CD4-positive, alpha-beta T cell treated with Interleukin-12 subunit alpha and Interleukin-12 subunit beta, for 1 hour (primary cell): ENCODE results near the gene RNF144A.
A peak's percentile ranks its signal among the peaks of the same experiment; 100 is the strongest.

Experiments
- DNase-seq: peaks from one replicate; pipeline ENCODE4 v3.0.0-alpha.2; 2020

The RNF144A gene

DNA sequence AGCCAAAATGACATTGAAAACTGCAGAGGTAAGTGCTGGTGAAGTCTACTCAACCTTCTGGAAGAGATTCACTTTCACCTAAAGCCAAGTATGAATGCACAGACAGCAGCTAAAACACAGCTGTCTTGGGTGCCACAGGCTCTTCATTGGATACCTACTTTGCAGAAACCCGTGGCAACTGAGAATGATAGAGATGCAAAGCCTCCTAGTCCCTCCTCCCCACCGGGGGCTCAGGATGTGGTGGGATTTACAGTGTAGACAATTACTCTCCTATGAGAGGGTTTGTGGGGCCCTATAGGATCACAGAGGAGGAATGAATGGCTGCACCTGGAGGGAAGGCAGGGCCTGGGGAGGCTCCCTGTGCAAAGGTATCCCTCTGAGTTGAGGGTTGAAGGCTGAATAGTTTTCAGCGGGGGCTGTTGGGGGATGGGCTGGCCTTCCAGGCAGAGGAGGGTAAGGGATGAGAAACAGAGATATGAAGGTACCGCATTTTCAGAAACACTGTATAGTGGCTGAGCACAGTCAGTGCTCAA lies 131.6 kb downstream of the RNF144A start:
- DNase-seq: no peak

DNA sequence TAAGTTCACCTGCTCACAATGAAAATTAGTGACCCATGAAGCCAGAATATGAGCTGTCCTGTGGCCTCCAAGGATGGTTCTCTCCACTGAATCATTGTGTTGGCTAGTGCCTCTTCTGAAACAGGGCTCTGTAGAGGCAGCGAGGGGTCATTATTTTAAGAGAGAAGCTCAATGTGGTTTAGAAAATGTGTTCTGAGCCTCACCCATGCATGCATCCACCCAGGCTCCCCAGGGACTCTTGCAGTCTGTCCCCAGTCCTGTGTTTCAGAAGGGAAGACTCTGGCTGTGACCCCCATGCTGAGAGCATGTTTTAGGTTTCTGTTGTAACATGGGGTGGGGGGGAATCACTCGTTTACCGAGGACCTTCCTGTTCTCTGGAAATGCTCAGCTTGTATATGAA lies 135.2 kb downstream of the RNF144A start:
- no peak for DNase-seq

DNA sequence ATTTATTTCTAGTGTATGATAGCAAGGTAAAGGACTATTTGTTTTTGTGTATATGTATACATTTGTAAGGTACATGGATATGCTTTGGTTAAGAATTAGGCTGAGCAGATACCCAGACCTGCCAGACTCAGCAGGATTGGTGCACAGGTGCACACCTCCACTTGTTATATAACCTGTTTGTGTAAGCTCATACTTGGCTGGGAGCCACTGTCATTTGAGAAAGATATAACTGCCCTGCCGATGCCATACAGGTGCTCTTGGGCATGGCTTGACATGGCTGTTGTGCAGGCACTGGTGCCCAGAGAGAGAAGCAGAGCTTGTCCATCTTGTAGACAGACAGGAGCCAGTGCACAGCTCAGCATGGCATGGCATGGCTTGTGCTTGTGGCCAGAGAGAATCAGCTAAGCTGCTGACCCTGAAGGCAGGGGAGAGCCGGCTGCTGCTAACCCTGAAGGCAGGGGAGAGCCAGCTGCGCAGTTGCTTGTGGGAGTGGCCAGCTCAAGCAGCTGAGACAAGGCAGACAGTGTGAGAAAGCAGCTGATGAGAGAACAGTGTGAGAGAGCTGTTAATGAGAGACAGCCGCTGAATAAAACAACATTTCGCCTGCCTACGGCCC lies 136.5 kb downstream of the RNF144A start:
- DNase-seq: no peak

DNA sequence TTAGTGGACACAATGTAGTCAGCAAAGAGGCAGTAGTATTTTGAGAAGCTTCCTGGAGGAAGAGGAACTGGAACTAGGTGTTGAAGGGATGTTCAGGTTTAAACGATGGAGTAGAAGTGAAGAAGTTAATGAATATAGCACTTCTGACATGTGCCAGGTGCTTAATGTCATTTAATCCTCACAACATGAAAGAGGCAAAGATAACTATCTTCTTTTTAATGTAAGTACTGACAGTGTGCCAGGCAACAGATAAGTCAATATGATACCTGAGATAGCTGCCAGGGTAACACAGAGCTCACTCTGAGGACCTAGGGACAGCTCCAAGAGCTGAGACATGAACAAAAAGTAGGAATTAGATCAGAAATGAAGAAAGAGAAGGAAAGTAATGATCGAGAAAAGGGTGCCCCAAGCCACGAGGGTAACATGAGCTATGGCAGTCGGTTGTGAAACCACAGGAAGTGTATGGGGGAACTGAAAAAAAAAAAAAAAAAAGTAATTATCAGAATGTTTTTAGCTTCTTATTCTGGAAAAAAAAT lies 140.7 kb downstream of the RNF144A start:
- peak; percentile 27 for DNase-seq

DNA sequence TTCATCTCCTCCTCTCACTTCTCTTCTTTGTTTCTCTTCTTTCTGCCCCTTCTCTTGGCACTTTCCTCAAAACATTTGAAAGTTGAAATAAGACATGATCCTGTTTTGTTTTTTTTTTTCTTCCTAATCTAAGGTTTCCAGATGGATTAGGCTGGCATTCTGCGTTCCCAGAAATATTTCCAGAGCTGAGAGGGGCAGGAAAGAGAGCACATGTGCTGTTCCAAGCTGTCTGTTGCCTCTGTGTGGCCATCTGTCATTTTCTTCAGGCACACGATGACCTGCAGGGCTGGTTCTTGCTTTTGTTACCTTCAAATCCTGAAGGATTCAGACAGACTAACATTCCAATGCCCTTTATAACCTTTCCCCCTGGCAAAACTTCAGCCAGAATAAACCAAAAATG lies 142.9 kb downstream of the RNF144A start:
- no peak for DNase-seq

DNA sequence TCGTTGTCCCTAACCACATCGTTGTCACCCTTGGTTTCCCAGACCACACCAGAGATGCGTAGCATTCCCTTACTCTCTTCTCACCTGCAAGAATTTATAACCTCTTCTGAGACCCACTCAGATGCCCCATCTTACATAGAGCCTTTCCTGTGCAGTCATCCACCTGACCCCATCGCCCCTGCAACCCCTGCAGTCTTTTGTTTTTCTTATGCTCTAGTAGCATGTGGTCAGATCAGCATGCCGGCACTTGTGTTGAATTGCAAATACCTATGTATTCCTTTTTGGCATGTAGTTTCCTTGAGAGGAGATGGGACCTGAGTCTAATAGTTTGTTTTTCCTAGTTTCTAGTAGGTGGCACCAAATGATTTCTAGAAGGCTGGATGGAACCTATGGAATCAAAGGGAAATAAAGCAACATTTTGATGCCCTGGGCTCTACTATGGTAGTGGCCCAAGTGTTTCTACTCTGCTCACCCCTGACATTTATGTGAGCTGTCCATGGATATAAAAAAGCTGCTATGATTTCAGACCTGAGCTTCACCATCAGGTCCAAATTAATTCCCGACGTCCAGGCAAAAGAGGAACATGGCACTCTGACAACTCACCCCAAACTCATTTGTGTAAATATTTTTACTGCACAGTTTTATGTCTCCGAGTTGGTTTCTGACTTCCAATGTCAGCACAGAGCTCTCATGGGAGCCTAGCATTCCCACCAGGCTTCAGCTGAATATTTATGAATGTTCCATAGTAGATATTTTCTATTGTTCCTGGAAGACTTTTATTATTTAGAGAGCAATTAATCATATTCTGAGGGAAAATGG lies 143.6 kb downstream of the RNF144A start:
- DNase-seq: no peak

DNA sequence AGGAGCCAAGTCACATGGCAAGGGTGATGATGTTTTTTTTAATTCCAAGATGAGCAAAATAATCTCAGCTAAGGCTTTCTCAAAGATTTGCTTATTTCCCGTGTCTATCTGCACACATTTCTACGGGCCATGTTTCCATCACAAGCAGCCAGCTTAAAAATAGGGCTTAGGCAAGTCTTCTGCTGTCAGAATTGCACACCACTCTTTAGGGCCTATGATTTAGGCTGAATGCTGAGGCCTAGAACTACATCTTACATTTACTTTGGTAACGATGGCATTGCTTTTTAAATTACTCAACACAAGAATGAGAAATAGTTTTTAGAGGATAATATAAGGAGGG lies 144.2 kb downstream of the RNF144A start:
- DNase-seq: no peak

DNA sequence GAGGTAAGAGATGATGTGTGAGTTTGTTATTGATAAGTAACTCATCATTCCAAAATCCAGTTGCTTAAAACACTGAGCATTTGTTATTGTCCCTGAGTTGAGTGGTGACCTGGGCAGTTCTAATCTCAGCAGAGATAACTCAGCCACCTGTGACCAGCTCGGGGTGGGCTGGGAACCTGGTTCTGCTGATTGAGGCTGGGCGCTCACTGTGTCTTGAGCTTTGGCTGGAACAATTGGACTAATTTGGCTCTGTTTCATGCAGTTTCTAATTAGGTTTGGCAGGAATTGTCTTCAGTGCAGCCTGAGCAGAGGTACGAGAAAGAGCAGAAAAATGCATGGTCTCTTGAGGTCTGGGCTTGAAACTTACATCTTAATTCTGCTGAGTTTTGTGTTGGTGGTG lies 144.7 kb downstream of the RNF144A start:
- no peak for DNase-seq

DNA sequence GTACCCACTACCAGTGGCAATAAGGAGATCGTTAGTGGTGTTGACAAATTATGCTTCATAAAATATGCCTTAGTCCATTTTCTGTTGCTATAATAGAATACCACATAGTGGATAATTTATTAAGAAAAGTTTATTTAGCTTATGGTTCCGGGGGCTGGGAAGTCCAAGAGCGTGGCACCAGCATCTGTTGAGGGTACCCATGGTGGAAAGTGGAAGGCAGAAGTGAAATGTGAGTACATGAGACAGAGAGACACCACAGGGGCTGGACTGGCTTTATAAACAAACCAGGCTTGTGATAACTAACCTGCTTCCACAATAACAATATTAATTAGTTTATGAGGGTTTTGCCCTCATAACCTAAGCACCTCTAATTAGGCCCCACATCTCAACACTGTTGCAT lies 146.6 kb downstream of the RNF144A start:
- DNase-seq: no peak

DNA sequence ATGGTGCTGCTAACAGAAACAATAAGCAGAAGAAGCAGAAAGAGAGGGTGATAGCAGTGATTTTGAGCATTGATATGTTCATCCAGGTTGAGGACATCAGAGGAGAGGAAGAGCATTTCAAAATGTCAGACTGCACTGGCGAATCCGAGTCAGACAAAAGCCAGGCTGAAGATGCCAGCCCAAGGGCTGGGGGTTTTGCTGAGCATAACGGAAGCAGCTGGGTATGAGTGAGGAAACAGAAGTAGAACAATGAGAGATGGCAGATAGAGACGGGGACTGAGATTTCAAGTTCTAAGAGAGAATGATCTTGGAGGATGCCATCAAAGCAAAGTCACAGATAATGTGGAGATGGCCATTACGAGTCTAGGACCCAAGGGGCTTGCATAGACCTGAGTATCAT lies 151.2 kb downstream of the RNF144A start:
- no peak for DNase-seq

DNA sequence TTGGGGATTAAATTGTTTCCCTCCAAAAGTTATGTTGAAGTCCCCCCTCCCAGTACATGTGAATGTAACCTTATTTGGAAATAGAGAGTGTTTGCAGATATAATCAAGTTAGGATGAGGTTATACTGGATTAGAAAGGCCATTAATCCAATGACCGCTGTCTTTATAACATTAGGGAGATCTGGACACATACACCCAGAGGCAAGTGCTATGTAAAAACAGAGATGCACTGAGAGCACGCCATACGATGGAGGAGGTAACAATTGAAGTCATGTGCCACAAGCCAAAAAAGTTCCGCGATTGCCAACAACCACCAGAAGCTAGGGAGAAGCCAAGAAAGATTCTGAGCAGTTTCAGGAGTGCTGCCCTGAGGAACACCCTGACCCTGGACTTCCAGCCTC lies 153.3 kb downstream of the RNF144A start:
- no peak for DNase-seq

DNA sequence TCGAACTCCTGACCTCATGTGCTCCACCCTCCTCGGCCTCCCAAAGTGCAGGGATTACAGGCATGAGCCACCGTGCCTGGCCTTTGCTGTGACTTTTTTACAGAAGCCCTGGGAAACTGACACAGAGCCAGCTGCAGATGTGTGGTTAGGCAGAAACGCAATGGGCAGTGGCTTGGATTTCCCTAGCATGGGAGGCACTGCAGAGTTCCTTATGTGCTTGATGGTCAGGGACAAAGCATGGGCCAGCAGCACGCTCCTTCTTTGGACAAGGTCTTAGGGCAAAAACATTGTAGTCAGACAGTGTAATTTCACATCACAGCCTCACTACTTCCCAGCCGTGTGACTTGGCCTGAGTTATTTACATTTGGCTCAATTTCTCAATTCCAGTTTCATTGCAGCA lies 153.9 kb downstream of the RNF144A start:
- DNase-seq: no peak

DNA sequence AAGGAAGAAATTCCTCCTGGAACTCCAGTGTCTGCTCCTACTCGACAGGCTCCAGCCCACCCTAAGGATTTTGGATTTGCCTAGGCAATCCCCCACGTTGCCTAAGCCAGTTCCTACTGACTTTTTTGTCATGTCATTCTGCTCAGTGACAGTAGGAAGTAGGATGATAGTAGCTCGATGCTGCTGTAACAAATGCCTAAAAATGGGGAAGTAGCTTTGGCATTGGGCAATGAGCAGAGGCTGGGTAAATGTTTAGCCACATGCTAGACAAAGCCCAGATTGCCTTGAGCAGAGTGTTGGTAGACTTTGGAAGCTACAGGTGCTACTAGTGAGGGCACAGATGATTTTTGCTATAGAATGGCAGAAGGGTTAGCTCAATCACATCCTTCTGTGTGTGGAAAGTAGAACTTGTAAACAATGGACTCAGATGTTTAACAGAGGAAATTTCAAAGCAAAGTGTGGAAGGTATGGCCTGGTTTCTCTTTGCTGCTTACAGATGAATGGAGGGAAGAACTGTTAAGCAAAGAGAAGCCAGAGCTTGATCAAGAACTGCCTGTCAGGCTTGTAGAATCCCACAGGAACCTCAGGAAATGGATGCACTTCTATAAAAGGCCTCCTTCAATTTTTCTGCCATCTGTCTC lies 154.8 kb downstream of the RNF144A start:
- peak; percentile 7 for DNase-seq

DNA sequence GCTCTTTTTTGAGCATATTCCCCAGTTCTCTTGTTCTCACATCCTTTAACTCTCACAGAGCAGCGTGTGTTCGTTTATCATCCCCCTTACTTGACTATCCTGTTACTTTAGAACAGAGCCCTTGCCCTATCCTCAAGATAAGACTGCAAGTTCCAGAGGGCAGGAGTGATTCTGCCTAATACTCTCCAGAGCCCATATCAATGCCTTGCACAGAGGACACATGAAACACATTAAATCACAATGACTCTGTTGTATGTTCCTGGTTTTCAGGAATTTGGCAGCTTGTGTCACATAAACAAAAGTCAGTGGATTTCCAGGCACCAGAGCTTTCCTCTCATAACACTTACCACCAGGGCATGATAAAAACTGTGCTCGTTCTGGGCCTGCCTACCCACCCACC lies 156.7 kb downstream of the RNF144A start:
- no peak for DNase-seq

DNA sequence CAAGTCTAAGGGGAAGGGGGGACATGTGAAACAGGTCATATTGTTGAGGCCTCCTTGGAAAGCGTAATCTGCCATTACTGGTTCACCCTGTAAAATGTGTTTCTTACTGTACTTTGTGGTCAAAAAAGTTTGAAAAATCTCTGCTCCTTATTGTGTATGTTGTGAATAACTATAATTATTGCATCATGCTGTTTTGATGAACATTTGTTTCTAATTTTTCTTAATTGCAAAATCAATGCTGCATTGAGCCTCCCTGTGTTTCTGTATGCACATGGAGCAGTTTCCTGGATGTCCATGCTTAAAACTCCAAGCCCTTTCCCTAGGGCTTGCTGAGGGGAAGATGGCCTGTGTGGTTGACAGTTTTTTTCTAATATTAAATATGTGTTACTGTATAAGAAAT lies 158.6 kb downstream of the RNF144A start:
- DNase-seq: no peak

DNA sequence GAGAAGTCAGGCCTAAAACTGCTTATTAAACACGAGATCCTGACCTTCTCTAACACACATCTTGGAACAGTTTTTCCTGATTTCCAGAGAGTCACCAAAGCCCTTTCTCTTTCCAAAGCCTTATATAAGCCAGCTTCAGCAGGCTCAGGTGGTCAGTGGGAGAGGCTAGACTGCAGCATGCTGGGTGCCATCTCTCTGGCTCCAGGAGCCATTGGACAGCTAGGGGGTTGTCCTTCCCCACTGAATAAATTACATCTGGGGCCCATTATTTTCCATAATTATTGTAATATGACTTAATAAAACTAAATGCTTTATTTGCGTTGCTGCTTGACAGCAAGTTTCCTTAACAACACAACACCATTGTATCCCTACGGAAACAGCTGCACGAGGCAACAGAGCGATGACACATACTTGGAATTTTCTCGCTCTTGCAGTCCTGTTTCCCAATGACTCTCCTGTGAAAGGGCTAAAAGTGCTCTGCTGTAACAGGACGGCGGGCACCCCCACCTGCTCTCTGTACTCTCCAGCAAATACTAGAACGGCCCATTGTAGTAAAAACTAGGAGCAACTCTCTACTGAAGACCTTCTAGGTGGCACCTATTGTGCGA lies 160.6 kb downstream of the RNF144A start:
- DNase-seq: no peak

DNA sequence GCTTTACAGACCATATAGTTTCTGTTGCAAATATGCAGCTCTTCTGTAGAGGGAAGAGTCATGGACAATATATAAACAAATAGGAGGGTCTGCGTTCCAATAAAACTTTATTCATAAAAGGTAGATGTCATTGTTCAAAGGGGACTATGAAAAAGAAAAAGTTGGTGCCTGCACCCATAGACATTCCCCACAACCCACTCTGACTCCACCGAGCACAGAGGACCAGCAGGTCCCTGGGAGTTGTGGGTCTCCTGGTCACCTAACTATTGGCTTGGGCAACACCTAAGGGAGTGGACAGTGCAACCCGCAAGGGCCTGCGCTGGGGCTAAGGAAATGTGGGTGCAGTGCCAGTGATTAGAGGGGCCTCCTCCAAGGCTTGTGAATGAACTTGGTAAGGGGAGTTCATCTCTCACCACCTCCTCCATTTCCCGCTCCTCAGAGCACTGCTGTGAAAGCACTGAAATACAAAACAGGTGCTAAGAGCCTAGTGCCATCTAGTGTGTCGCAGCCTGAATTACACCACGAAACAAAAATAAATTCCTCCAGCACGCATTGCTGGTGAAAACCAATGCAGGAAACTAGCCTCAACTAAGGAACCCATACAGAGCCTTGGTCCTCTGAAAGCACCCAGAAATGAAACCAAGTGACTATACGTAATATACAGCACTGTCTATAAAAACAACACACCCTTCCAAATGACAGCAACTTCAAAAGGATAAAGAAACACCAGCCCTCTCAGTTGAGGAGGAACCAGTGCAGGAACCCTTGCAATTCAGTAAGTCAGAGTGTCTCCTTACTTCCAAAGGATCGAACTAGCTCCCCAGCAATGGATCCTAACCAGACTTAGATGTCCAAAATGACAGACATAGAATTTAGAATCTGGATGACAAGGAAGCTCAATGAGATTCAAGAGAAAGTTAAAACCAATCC lies 166.6 kb downstream of the RNF144A start:
- DNase-seq: peak; percentile 29

DNA sequence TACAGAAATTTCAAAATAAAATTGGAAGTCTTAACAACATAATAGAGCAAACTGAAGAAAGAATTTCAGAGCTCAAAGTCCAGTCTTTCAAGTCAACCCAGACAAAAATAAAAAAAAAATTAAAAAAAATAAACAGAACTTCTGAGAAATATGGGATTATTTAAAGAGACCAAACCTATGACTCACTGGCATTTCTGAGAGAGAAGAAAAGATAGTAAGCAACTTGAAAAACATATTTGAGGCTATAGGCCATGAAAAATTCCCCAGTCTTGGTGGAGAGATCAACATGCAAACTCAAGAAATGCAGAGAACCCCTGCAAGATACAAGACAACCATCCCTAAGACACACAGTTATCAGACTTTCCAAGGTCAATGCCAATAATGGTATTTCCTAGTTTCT lies 167.4 kb downstream of the RNF144A start:
- no peak for DNase-seq

DNA sequence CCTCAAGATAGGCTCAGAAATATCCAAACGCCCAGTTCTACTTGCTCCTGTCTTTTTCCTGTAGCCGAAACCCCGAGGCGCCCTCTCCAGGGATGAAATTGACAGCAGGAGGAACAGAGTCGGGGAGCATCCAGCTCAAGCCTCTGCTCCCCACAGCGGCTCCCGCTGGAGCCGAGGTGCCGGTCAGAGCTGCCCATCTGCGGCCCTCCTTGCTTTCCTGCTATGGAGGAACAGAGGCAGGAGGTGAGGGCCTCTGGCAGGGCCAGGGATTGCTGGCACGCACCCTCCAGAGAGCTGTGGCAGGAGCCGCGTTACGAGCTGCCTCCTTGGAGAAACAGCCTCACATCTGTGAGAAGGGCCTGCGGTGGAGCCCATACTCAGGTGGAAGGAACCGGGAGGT lies 172.1 kb downstream of the RNF144A start:
- DNase-seq: no peak

DNA sequence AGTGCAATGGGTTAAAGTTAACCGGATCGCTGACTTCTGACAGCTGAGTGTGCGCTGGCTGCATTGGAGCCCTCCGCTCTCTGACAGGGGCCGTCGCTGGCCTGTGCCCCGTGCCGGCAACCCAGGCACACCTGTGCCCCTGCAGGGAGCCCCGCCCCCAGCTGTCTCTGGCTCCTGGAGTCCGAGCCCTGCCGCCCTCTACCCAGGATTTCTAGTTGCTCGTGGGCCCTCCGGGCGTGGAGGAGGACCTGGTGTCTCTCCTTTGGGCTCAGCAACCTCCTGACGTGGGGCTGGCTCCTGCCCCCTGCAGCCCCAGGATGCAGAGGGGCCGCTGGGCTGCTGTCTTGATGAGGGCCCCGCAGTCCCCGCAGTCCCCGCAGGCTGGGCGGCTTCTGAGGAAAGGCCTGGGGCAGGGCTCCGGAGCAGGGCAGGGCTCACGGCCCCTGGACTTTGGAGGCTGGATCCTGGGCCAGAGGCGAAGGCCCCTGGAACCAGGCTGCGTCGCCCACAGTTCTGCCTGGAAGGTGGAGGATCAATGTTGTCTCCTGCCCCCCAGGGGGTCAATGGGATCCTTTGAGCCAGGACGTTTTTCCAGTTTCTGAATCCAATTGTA lies 172.8 kb downstream of the RNF144A start:
- no peak for DNase-seq

DNA sequence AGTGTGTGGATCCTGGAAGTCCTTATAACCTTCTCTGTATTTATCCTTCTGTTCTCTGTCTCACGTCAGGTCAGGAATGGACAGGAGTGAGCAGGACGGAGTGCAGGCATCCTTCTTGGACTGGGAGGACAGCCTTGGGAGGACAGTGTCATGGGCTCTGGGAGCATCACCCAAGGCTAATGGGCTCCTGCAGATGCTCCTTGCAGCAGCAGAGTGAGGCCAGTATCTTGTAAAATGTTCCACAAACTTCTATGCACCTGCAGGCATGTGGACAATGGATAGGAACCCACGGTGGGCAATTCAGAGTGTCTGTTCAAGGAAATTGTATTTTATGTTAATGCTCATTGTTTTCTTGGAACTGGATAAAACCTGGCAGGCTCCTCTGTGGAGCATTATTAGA lies 176.2 kb downstream of the RNF144A start:
- no peak for DNase-seq
